ENCODE data around the gene BMPR1B.

Gene BMPR1B

DNA sequence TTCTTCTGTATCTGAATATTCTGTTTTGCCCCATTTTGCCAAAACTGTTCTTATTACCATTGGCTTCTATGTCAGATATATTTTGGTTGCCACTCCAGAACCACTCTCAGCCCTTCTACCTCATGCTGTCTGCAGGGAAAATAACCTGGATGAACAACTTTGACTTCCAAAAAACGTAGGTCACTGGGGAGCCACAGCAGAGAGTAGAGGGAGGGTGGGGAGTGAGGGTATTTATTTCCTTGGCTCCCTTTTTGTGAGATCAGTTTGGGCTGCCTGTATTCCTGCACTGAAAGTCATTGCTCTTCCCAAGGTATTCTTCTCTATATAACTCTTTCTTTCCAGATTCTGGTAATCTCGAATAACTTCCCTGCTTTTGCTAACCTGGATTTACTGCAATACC lies 6.3 kb downstream of the BMPR1B start:
- DNase-seq (ENCODE audit: insufficient read length) (no peak), FAIRE-seq (no peak)
- TF ChIP-seq TAF1 (IDR thresholded peaks at IDR 0.05; ENCODE audit: borderline replicate concordance, low read depth, low read length) = no peak
- TF ChIP-seq POLR2A (IDR thresholded peaks at IDR 0.05; ENCODE audit: low read depth, low read length) = no peak
- no peak for TF ChIP-seq POLR2AphosphoS5 (IDR thresholded peaks at IDR 0.05; ENCODE audit: low read depth, low read length)

DNA sequence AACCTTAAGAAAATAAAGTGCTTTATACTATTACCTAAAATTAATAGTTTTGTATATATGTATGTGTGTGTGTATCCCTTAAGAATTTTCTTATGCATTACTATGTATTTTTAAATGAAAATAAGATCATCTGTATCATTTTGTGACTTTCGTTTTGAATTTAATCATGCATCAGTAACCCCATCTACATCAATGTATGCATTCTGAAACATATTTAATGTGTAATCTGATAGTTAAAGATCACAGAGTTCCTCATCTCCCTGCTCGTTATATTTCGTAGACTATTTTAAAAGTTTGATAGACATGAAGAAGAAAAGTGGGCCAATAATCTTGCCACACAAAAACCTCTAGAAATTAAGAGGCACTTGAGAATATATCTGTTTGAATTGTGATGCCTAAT lies 7.4 kb downstream of the BMPR1B start:
- no peak for FAIRE-seq
- TF ChIP-seq POLR2AphosphoS5 (IDR thresholded peaks at IDR 0.05; ENCODE audit: low read depth, low read length) = no peak
- TF ChIP-seq TAF1 (IDR thresholded peaks at IDR 0.05; ENCODE audit: borderline replicate concordance, low read depth, low read length) = no peak
- no peak for TF ChIP-seq POLR2A (IDR thresholded peaks at IDR 0.05; ENCODE audit: low read depth, low read length)
- no peak for DNase-seq (ENCODE audit: insufficient read length)

DNA sequence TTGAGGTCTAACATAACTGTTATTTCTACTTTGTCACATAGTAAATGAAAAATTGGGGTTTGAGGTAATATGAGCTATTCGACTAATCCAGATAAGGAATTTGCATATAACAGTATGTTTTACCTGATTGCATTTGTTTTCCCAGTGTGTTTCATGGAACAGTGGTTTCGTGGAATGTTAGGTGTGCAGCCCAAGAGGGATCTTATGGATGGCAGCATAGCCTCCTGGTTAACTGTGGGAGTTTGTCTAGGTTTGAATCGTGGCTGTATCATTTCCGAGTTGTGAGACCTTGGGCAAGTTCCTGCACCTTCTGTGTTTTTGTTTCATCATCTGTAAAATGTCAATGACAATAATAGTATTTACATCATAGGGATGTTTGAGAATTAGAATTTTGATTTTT lies 7.9 kb downstream of the BMPR1B start:
- TF ChIP-seq POLR2AphosphoS5 (IDR thresholded peaks at IDR 0.05; ENCODE audit: low read depth, low read length) (no peak), POLR2A (IDR thresholded peaks at IDR 0.05; ENCODE audit: low read depth, low read length) (no peak), TAF1 (IDR thresholded peaks at IDR 0.05; ENCODE audit: borderline replicate concordance, low read depth, low read length) (no peak)
- FAIRE-seq (no peak), DNase-seq (ENCODE audit: insufficient read length) (no peak)

DNA sequence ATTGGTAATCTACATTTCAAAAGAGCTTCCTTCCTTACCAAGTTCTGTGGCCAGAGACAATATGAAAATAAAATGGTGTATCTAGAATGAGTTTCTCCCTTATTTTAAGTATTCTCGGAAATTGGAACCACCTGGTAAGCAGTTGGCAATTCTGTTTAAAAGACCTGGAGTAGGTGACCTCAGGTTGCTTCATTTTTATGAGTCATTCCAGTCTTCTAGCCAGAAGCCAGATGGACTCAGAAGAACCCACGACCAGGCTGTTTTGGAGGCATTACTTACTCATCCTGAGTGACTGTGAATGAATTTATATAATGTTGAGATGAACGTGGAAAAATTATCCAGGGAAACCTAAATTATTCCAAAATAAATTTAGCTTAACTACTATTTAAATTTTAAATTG lies 9.1 kb downstream of the BMPR1B start:
- DNase-seq (ENCODE audit: insufficient read length) (no peak), FAIRE-seq (no peak)
- no peak for TF ChIP-seq TAF1 (IDR thresholded peaks at IDR 0.05; ENCODE audit: borderline replicate concordance, low read depth, low read length)
- TF ChIP-seq POLR2A (IDR thresholded peaks at IDR 0.05; ENCODE audit: low read depth, low read length) = no peak
- TF ChIP-seq POLR2AphosphoS5 (IDR thresholded peaks at IDR 0.05; ENCODE audit: low read depth, low read length) = no peak

DNA sequence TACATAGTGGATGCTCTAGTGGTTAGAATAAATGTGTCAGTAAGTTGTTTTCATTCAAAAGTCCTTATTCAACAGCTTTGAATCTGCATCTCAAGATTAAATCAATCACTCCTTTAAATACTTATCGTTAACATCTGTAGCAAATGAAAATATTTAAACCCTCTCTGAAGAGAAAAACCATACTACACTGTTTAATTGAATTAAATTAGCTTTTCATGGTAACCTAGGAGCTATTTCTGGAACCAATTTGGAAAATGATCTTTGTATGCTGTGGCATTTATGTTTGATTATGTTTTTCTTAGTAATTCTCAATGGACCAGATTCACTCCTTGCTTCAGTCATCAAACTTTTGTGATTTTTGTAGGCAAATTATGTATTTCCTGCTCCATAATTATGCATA lies 9.7 kb downstream of the BMPR1B start:
- TF ChIP-seq POLR2AphosphoS5 (IDR thresholded peaks at IDR 0.05; ENCODE audit: low read depth, low read length) = no peak
- no peak for TF ChIP-seq TAF1 (IDR thresholded peaks at IDR 0.05; ENCODE audit: borderline replicate concordance, low read depth, low read length)
- TF ChIP-seq POLR2A (IDR thresholded peaks at IDR 0.05; ENCODE audit: low read depth, low read length) = no peak
- DNase-seq (ENCODE audit: insufficient read length) = no peak
- FAIRE-seq = no peak

DNA sequence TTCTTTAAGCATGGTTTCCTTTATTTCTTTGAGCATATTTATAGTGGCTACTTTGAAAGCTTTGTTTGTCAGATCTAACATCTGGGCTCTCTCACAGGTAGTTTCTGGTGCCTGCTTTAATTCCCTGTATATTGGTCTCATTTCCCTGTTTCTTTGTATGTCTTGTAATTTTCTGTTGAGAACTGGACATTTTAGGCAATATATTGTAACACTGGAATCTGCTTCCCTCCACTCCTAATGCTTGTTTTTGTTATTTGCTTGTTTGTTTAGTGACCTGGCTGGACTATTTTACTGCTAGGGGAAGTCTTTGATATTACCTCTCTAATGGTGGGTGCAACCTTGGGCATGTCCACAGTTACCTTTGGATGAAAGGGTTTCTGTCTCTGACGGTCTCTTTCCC lies 25.0 kb downstream of the BMPR1B start:
- FAIRE-seq (no peak), DNase-seq (ENCODE audit: insufficient read length) (no peak)
- TF ChIP-seq POLR2A (IDR thresholded peaks at IDR 0.05; ENCODE audit: low read depth, low read length) (no peak), TAF1 (IDR thresholded peaks at IDR 0.05; ENCODE audit: borderline replicate concordance, low read depth, low read length) (no peak), POLR2AphosphoS5 (IDR thresholded peaks at IDR 0.05; ENCODE audit: low read depth, low read length) (no peak)

DNA sequence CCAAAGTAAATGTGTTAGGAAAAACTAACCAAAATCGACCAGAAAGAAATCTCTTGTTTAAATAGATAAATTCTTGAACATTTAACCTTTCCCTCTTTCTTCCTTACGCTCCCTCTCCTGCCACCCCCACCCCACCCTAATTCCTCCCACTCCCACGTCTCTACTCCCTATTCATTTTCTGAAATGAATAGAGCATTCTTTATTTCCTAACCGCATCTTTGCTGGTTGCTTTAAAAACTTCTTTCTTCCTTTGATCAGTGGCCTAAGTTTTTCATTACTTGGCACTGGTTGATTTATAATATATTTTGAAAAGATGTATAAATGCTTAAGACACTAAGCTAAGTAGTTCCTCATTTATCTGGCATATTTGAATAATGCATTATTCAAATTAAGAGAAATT lies 33.9 kb downstream of the BMPR1B start:
- DNase-seq (ENCODE audit: insufficient read length) = no peak
- FAIRE-seq = no peak
- TF ChIP-seq TAF1 (IDR thresholded peaks at IDR 0.05; ENCODE audit: borderline replicate concordance, low read depth, low read length) = no peak

DNA sequence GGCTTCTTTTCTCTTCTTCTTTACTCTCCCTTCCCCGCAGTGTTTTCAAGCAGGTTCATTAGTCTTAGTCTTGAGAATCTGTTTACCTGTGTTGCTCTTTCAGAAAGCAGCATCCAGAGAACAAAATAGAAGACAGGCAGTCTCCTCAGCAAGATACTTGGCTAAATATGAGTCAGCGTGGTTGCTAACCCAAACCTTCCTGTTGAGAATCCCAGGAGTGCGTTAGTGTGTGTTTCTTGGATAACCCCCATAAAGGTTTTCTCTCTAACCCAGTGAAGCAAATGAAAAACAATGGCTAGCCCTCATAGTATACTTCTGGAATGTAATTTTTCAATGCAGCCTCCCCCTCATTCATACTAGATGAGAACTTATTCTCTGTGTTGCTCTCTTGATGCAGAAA lies 41.1 kb downstream of the BMPR1B start:
- no peak for DNase-seq (ENCODE audit: insufficient read length)
- no peak for FAIRE-seq
- TF ChIP-seq TAF1 (IDR thresholded peaks at IDR 0.05; ENCODE audit: borderline replicate concordance, low read depth, low read length) = no peak
- TF ChIP-seq POLR2A (IDR thresholded peaks at IDR 0.05; ENCODE audit: low read depth, low read length) = no peak
- no peak for TF ChIP-seq POLR2AphosphoS5 (IDR thresholded peaks at IDR 0.05; ENCODE audit: low read depth, low read length)

DNA sequence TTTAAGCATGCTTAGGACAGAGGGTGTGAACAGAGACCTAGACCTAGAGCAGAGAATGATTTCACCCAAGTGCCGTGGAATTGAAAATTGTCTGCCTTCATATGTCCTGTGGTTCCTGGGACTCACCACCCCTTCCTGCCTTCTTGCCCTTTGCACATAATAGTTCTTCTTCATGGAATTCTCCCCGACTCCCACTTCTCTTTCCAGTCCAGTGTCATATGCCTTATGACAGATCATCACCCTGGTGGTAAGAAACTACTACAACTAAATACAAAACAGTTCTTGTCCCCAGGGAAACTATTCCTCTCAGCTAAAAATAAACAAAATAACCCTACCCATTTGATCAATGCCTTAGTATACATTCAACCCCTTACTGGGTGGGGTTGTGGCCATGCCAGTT lies 43.3 kb downstream of the BMPR1B start:
- DNase-seq (ENCODE audit: insufficient read length) (no peak), FAIRE-seq (no peak)
- TF ChIP-seq POLR2AphosphoS5 (IDR thresholded peaks at IDR 0.05; ENCODE audit: low read depth, low read length) (no peak), POLR2A (IDR thresholded peaks at IDR 0.05; ENCODE audit: low read depth, low read length) (no peak), TAF1 (IDR thresholded peaks at IDR 0.05; ENCODE audit: borderline replicate concordance, low read depth, low read length) (no peak)

DNA sequence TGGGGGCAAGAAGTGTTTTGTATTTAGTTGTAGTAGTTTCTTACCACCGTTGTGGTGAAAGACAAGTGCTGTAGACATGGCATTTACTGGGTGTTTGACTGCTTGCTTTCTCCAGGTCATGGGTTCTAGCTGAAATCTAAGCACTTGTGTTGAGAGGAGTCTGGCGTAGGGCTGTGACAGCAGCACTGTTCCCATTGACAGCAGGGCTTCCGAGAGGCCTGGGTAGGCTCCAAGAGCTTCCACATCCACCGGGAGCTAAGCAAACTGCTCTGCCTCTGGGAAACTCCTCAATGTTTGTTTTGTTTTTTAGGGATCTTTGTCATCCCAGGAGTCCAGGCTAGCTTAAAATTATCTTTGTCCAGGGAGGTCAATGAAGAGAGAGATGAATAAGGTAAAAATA lies 44.3 kb downstream of the BMPR1B start:
- FAIRE-seq = no peak
- DNase-seq (ENCODE audit: insufficient read length) = no peak
- TF ChIP-seq TAF1 (IDR thresholded peaks at IDR 0.05; ENCODE audit: borderline replicate concordance, low read depth, low read length) = no peak

DNA sequence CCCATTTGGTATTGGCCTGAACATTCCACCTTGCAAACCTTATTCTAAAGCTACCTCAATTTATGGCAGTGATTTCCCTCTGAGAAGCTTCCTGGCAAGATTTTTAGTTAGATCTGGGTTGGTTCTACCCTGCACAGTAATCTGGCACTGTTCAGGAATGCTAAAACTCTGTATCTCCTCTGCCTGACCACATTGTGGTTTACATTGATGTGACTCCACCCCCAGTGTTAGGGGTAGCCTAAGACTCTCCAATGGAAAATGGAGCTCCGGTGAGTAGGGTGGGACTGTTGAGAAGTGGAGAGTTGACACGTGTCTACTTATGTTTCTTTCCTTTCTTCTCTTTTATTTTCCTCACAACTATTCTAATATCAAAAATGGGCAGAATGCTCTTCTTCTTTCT lies 45.4 kb downstream of the BMPR1B start:
- DNase-seq (ENCODE audit: insufficient read length) = no peak
- FAIRE-seq = no peak
- TF ChIP-seq POLR2A (IDR thresholded peaks at IDR 0.05; ENCODE audit: low read depth, low read length) (no peak), POLR2AphosphoS5 (IDR thresholded peaks at IDR 0.05; ENCODE audit: low read depth, low read length) (no peak), TAF1 (IDR thresholded peaks at IDR 0.05; ENCODE audit: borderline replicate concordance, low read depth, low read length) (no peak)

DNA sequence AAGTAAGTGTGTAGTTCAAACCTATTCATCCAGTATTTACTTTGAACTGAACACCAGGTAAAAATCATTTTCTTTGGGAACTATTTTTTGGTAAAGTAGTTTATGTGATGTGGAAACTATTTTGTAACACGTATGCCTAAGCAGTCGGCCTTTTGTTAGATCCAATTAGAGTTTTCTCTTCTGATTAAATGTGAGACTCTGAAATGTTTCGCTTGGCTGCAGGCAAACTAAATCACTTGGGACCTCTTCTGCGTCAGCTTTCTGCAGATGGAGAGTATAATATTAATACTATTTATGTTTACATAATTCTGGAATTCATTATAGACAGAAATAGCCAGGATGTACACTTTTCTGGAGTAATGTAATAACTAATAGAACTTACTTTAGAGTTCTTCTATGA lies 46.9 kb downstream of the BMPR1B start:
- FAIRE-seq (no peak), DNase-seq (ENCODE audit: insufficient read length) (no peak)
- TF ChIP-seq POLR2AphosphoS5 (IDR thresholded peaks at IDR 0.05; ENCODE audit: low read depth, low read length) (no peak), POLR2A (IDR thresholded peaks at IDR 0.05; ENCODE audit: low read depth, low read length) (no peak)

DNA sequence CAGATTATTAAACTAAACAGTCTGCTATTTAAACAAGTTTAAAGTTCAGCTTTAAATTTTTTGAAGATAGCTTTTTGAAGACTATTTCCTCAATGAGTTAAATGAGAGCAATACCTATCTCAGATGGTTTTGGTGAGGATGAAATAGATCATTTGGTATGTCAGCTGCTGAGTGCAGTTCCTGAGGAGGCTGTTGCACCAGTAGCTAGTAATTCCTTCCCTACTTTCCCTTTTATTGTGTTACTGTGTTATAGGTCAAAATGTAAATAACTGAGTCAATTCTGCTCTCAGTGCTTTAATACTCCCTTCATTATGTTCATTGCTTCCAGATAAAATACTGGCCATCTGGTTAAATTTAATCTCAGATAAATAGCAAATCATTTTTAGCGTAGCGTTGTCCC lies 48.6 kb downstream of the BMPR1B start:
- no peak for FAIRE-seq
- no peak for TF ChIP-seq TAF1 (IDR thresholded peaks at IDR 0.05; ENCODE audit: borderline replicate concordance, low read depth, low read length)
- TF ChIP-seq POLR2AphosphoS5 (IDR thresholded peaks at IDR 0.05; ENCODE audit: low read depth, low read length) = no peak
- TF ChIP-seq POLR2A (IDR thresholded peaks at IDR 0.05; ENCODE audit: low read depth, low read length) = no peak

More for the DNA sequence above, 48.6 kb downstream of the BMPR1B start:
- DNase-seq (ENCODE audit: insufficient read length) = no peak

Data from GM12892 (cell line).